Measurements from ENCODE around the gene ALDH1L2. TPM values are rescaled to one million over a fixed set of nuclear protein-coding genes. Genes with fewer than 3 reads are reported as not detected.
A peak's percentile ranks its signal among the peaks of the same experiment; 100 is the strongest.
"Not testable (repeated sequence)": the region's sequence is repeated elsewhere in the genome, so short reads cannot be mapped to it uniquely, and the experiment has no call there.

Gene ALDH1L2
- total RNA-seq, 1 donor from 2014 or later, result 9.7 TPM

- Histone ChIP-seq H3K27me3 (ENCODE audit: low read depth) (no peaks in the 10 kb centered on the region), H3K4me1 (peaks cover 7% of the 10 kb centered on the region), H3K36me3 (peaks cover 79% of the 10 kb centered on the region), H3K4me3 (no peak overlapping the region), H3K27ac (no peak overlapping the region), H3K9me3 (no peaks in the 10 kb centered on the region)
- DNase-seq (no peak), ATAC-seq (no peak)
- no peak for TF ChIP-seq CTCF (IDR thresholded peaks at IDR 0.05)
- intact Hi-C loops (cut with DNase I), result no loop called here
These were observed 89.9 kb downstream of the ALDH1L2 start for GRCh38 chr12:104994336-104994735.

GRCh38 chr12:104991565-104992128 lies 92.6 kb downstream of the ALDH1L2 start:
- DNase-seq (no peak), ATAC-seq (no peak)
- H3K36me3 ChIP-seq, result peaks cover 54% of the 10 kb centered on the region
- intact Hi-C loops (cut with DNase I), result no loop called here
- no peak overlapping the region for H3K4me3 ChIP-seq
- no peaks in the 10 kb centered on the region for H3K9me3 ChIP-seq
- H3K27me3 ChIP-seq (ENCODE audit: low read depth), result no peaks in the 10 kb centered on the region
- TF ChIP-seq CTCF (IDR thresholded peaks at IDR 0.05), result no peak
- peaks cover 15% of the 10 kb centered on the region for H3K4me1 ChIP-seq
- H3K27ac ChIP-seq, result no peak overlapping the region

GRCh38 chr12:104990950-104991349 lies 93.3 kb downstream of the ALDH1L2 start:
- H3K4me1 ChIP-seq, result peaks cover 16% of the 10 kb centered on the region
- no peak overlapping the region for H3K27ac ChIP-seq
- DNase-seq (no peak), ATAC-seq (no peak)
- H3K36me3 ChIP-seq, result peaks cover 50% of the 10 kb centered on the region
- intact Hi-C loops (cut with DNase I), result no loop called here
- no peak for TF ChIP-seq CTCF (IDR thresholded peaks at IDR 0.05)
- no peak overlapping the region for H3K4me3 ChIP-seq
- no peaks in the 10 kb centered on the region for H3K27me3 ChIP-seq (ENCODE audit: low read depth)
- no peaks in the 10 kb centered on the region for H3K9me3 ChIP-seq

- Histone ChIP-seq H3K9me3 (no peaks in the 10 kb centered on the region), H3K27ac (peak within 1 kb of the TSS; percentile 83), H3K27me3 (ENCODE audit: low read depth) (no peaks in the 10 kb centered on the region), H3K36me3 (peaks cover 3% of the 10 kb centered on the region), H3K4me3 (peak within 1 kb of the TSS; percentile 99), H3K4me1 (peaks cover 21% of the 10 kb centered on the region)
- intact Hi-C loops (cut with DNase I), result no loop called here
- TF ChIP-seq CTCF (IDR thresholded peaks at IDR 0.05), result no peak
- ATAC-seq, result peak; percentile 100
- peak; percentile 94 for DNase-seq
These were observed 98.0 kb downstream of the ALDH1L2 start, which contains the start of gene NOPCHAP1 for GRCh38 chr12:104986022-104986941. TSS of gene NOPCHAP1 (plus strand) at chr12:104986316. CDS start at chr12:104986353, 37 bp downstream.

GRCh38 chr12:104985206-104985605 lies 99.1 kb downstream of the ALDH1L2 start:
- Histone ChIP-seq H3K4me1 (peaks cover 21% of the 10 kb centered on the region), H3K27ac (no peak overlapping the region), H3K27me3 (ENCODE audit: low read depth) (no peaks in the 10 kb centered on the region), H3K36me3 (no peaks in the 10 kb centered on the region), H3K4me3 (no peak overlapping the region), H3K9me3 (no peaks in the 10 kb centered on the region)
- no peak for ATAC-seq
- intact Hi-C loops (cut with DNase I), result no loop called here
- DNase-seq, result no peak
- TF ChIP-seq CTCF (IDR thresholded peaks at IDR 0.05), result no peak

- H3K27ac ChIP-seq; H3K27me3 ChIP-seq (ENCODE audit: low read depth); H3K4me3 ChIP-seq; ATAC-seq; H3K9me3 ChIP-seq; H3K4me1 ChIP-seq; H3K36me3 ChIP-seq; intact Hi-C loops (cut with DNase I); DNase-seq: not testable (repeated sequence)
These were observed 106.6 kb downstream of the ALDH1L2 start for GRCh38 chr12:104977688-104978087.
